ENCODE measurements around the gene EHMT1.

Gene EHMT1

GRCh38 chr9:137872296-137872695, 253.5 kb downstream of the EHMT1 start:
- no peak for TF ChIP-seq REST (IDR thresholded peaks at IDR 0.05; ENCODE audit: insufficient read depth in 1 of 2, low read depth in 2 of 2, low read length in 2 of 2)

- TF ChIP-seq REST (IDR thresholded peaks at IDR 0.05; ENCODE audit: insufficient read depth in 1 of 2, low read depth in 2 of 2, low read length in 2 of 2) = no peak
- no peak for TF ChIP-seq TAF1 (IDR thresholded peaks at IDR 0.05; ENCODE audit: borderline replicate concordance, insufficient read depth, low read length)
- TF ChIP-seq POLR2AphosphoS5 (IDR thresholded peaks at IDR 0.05; ENCODE audit: low read depth, low read length) = no peak
Observed at GRCh38 chr9:137873408-137873807, 254.6 kb downstream of the EHMT1 start.

- TF ChIP-seq REST (IDR thresholded peaks at IDR 0.05; ENCODE audit: insufficient read depth in 1 of 2, low read depth in 2 of 2, low read length in 2 of 2) (no peak), POLR2AphosphoS5 (IDR thresholded peaks at IDR 0.05; ENCODE audit: low read depth, low read length) (no peak), SIN3A (IDR thresholded peaks at IDR 0.05; ENCODE audit: borderline replicate concordance, insufficient read depth, low read length) (no peak), TAF1 (IDR thresholded peaks at IDR 0.05; ENCODE audit: borderline replicate concordance, insufficient read depth, low read length) (no peak), FOXP2 (optimal IDR thresholded peaks at IDR 0.05; ENCODE audit: borderline replicate concordance, extremely low read depth, extremely low read length, insufficient read depth) (no peak)
Observed at GRCh38 chr9:137873858-137874362, 255.1 kb downstream of the EHMT1 start.

- TF ChIP-seq SIN3A (IDR thresholded peaks at IDR 0.05; ENCODE audit: borderline replicate concordance, insufficient read depth, low read length) (no peak), TAF1 (IDR thresholded peaks at IDR 0.05; ENCODE audit: borderline replicate concordance, insufficient read depth, low read length) (no peak), FOXP2 (optimal IDR thresholded peaks at IDR 0.05; ENCODE audit: borderline replicate concordance, extremely low read depth, extremely low read length, insufficient read depth) (no peak), REST (IDR thresholded peaks at IDR 0.05; ENCODE audit: insufficient read depth in 1 of 2, low read depth in 2 of 2, low read length in 2 of 2) (no peak), POLR2AphosphoS5 (IDR thresholded peaks at IDR 0.05; ENCODE audit: low read depth, low read length) (no peak)
Observed at GRCh38 chr9:137875354-137875753, 256.5 kb downstream of the EHMT1 start.

- TF ChIP-seq SIN3A (IDR thresholded peaks at IDR 0.05; ENCODE audit: borderline replicate concordance, insufficient read depth, low read length) = no peak
- no peak for TF ChIP-seq FOXP2 (optimal IDR thresholded peaks at IDR 0.05; ENCODE audit: borderline replicate concordance, extremely low read depth, extremely low read length, insufficient read depth)
- no peak for TF ChIP-seq TAF1 (IDR thresholded peaks at IDR 0.05; ENCODE audit: borderline replicate concordance, insufficient read depth, low read length)
- no peak for TF ChIP-seq POLR2AphosphoS5 (IDR thresholded peaks at IDR 0.05; ENCODE audit: low read depth, low read length)
- TF ChIP-seq REST (IDR thresholded peaks at IDR 0.05; ENCODE audit: insufficient read depth in 1 of 2, low read depth in 2 of 2, low read length in 2 of 2) = no peak
Observed at GRCh38 chr9:137875846-137876245, 257.0 kb downstream of the EHMT1 start.
